K562 (cell line): ENCODE data around the gene CIB1. TPM values are rescaled to one million over a fixed set of nuclear protein-coding genes. Genes with fewer than 3 reads are reported as not detected.

Source experiments
- CTCF ChIP-seq, 3 experiments: IDR thresholded peaks in 2 of 3; conservative IDR thresholded peaks in 1 of 3; 2 replicates each; pipeline ENCODE4 v1.5.1; 2011 to 2012; ENCODE audit warnings: low read length in 3 of 3, mild to moderate bottlenecking in 3 of 3, control low read depth in 2 of 3, improper control_type of control experiment in 1 of 3, inconsistent platforms in 1 of 3, low read depth in 1 of 3, mixed read lengths in 1 of 3, moderate library complexity in 1 of 3; ENCODE audit not compliant: insufficient read depth in 2 of 3
- DEAF1 ChIP-seq: fragments of 450-650 bp; formaldehyde crosslinking; IDR thresholded peaks from 2 replicates; pipeline ENCODE4 v1.4.0; 2020; ENCODE audit warnings: mild to moderate bottlenecking, moderate library complexity
- KLF16 ChIP-seq: IDR thresholded peaks from 2 replicates; pipeline ENCODE4 v1.6.1; 2016; ENCODE audit warnings: antibody characterized with exemption
- NFIC ChIP-seq: fragments of 450-650 bp; IDR thresholded peaks from 2 replicates; pipeline ENCODE4 v1.6.1; 2017; ENCODE audit warnings: mild to moderate bottlenecking, inconsistent platforms
- RBM25 ChIP-seq: fragments of 200-400 bp; formaldehyde crosslinking; IDR thresholded peaks from 2 replicates; pipeline ENCODE4 v1.6.1; 2018; ENCODE audit warnings: low read length, low read depth, moderate library complexity; ENCODE audit not compliant: severe bottlenecking
- SIRT6 ChIP-seq: IDR thresholded peaks from one replicate; pipeline ENCODE4 v1.6.1; 2012; ENCODE audit warnings: low read depth, mild to moderate bottlenecking, control low read depth, inconsistent platforms, low read length, moderate library complexity
- YY1 ChIP-seq, 3 experiments: IDR thresholded peaks; 2 replicates each; pipeline ENCODE4 v1.6.1; 2011; ENCODE audit warnings: low read length in 2 of 3, mild to moderate bottlenecking in 2 of 3, moderate library complexity in 2 of 3, borderline replicate concordance in 1 of 3, control low read depth in 1 of 3, low read depth in 1 of 3; ENCODE audit not compliant: insufficient read depth in 3 of 3, insufficient replicate concordance in 2 of 3, control insufficient read depth in 1 of 3, insufficient read length in 1 of 3; ENCODE audit errors: extremely low read depth in 1 of 3
- polyA plus RNA-seq, 8 experiments: library from polyadenylated mRNA; depleted of rRNA in 4 of 8; stranded (reverse) in 5 of 8; unstranded in 3 of 8; fragments of >200 nt; fragmentation: Nextera tagmentation in 2 of 8; fragmentation: Illumina TruSeq in 1 of 8; extraction: Ambion mirVana in 2 of 8; extraction: Trizol in 1 of 8; gene quantifications; 2 replicates each; pipeline versions ENCODE4 v1.2.1 to v1.2.3, GENCODE V29; 2011 to 2014; ENCODE audit warnings: inconsistent platforms in 1 of 8, missing spikeins in 1 of 8
- total RNA-seq, 7 experiments: library from RNA; depleted of rRNA in 6 of 7; stranded (reverse); fragments of >200 nt in 6 of 7; fragmentation: Illumina TruSeq in 2 of 7; extraction: Trizol in 2 of 7; gene quantifications; 2 replicates each; pipeline versions ENCODE4 v1.2.1 to v1.2.3, GENCODE V29; 2011 to 2021; ENCODE audit warnings: low replicate concordance in 1 of 7

The CIB1 gene
- total and polyA plus RNA-seq, 9 of the 15 experiments (the other 6 are each of a cell fraction or from before 2014, with no cell fraction given) = 14.9 to 136 (median 64.5) TPM

- TF ChIP-seq KLF16 = 0 out of 2 replicates have a peak, but pooled peaks have one; percentile 13
- TF ChIP-seq YY1 (IDR thresholded peaks at IDR 0.05; ENCODE audit: borderline replicate concordance in 1 of 3, control insufficient read depth in 1 of 3, extremely low read depth in 1 of 3, insufficient read depth in 3 of 3, insufficient read length in 1 of 3, insufficient replicate concordance in 2 of 3, low read depth in 1 of 3, low read length in 2 of 3) = peak in 1 of 3 experiments; percentile 27
- peak; percentile 73 to 78 (median 75) for TF ChIP-seq CTCF (IDR thresholded peaks at IDR 0.05 in 2 of 3, conservative IDR thresholded peaks at IDR 0.05 in 1 of 3; ENCODE audit: insufficient read depth in 2 of 3, low read depth in 1 of 3, low read length in 3 of 3)
- TF ChIP-seq DEAF1 (CRISPR knock-in tag) = peak; percentile 48
- TF ChIP-seq RBM25 = no peak
- 0 out of 2 replicates have a peak, but pooled peaks have one; percentile 4 for TF ChIP-seq NFIC
- TF ChIP-seq SIRT6 = no peak
- TF ChIP-seq, all 486 proteins: peak for 12
Measured at GRCh38 chr15:90221246-90221900, 12.4 kb downstream of the CIB1 start (continued).
